Stimulated activated naive CD4-positive, alpha-beta T cell treated with Interleukin-2 at 50 U/mL for 16 hours (primary cell): Measurements from ENCODE around the gene ISCA2.

Experiments used
- DNase-seq: peaks from one replicate; lab custom pipeline; 2025; lab: John Stamatoyannopoulos, UW

The ISCA2 gene

GRCh38 chr14:74508844-74509428 is 15.4 kb downstream of the ISCA2 start:
- DNase-seq, result no peak

DNA sequence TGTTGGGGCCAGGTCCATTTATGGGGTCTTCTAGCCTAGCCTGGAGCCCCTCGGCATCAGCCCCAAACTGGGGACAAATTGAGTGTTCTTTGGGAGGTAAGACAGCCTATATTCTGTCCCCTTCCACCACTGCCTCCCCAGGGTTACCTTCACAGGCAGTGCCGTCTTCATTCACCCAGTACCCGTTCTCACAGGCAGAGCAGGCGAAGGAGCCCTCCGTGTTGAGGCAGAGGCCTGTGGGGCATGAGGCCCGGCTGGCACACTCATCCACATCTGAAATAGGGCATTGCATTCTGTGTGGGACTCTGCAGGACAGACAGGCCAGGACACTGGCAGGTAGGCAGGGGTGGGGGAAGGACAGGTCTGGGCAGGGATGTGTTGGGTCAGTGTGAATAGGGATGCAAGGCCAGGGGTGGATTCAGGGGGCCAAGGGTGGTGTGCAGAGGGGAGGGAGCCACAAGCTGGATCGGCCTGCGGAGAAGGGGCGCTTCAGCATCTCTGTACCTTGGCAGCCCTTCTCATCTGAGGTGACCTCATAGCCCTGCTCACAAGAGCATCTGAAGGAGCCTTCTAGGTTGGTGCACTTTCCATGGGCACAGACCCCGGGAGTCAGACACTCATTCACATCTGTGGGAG is 16.1 kb downstream of the ISCA2 start:
- no peak for DNase-seq

DNA sequence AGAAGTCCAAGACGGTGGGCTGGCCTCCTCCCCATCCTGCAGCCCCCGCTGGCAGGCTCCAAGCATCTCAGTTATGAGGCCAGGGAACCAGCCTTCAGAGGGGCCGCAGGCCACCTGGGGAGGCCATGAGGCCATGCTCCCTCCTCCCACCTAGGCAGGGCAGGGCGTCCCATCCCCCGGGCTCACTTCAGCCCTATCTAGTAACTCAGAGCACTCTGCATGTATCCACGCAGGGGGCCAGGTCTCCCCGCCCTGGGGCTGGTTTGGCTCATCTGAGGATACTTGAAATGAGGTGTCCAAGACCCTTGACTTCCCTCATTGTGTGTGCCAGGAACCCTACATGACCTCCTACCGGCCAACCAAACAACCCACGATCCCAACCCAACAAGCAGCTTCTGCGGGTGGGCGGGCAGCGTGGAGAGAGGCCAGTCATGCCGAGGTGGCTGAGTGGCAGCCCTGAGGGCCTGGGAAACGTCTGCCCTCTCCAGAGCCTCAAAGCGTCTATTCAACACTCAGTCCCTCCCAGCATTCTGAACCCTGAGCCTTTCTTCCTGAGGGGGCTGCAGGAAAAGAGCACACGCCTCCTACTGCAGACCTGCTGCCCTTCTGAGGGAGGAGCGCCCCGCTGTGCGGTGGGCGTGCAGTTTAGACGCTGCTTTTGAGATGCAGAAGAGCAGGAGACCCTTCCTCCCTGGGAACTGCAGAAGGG is 16.8 kb downstream of the ISCA2 start:
- DNase-seq, result no peak

GRCh38 chr14:74510959-74511409 is 17.4 kb downstream of the ISCA2 start:
- DNase-seq, result no peak

- no peak for DNase-seq
These were observed 18.6 kb downstream of the ISCA2 start for GRCh38 chr14:74511966-74512830.

- no peak for DNase-seq
These were observed 20.9 kb downstream of the ISCA2 start for GRCh38 chr14:74514471-74514941.

DNA sequence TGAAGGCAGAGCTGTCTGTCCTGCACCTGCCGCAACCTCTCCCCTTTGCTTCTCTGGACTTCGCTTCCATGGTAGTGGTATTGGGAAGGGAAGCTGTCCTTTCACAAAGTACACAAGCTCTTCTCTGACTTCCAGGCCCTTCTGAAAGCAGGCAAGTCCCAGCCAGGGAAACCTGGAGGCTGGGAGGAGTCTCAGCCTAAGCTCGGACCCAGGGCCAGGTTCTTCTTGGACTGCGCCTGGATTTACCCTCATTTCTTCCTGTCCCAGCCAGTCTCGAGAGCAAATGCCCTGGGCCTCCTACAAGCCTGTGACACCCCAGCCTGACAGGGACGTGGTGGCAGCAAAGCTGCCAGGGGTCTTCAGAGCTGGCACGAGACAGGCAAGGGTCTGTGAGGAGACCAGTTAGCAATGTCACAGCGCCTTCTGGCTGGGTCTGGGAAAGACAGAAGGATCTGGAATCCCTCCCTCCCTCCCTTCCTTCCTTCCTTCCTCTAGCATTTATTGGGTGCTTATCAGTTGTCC is 22.4 kb downstream of the ISCA2 start:
- DNase-seq, result no peak

DNA sequence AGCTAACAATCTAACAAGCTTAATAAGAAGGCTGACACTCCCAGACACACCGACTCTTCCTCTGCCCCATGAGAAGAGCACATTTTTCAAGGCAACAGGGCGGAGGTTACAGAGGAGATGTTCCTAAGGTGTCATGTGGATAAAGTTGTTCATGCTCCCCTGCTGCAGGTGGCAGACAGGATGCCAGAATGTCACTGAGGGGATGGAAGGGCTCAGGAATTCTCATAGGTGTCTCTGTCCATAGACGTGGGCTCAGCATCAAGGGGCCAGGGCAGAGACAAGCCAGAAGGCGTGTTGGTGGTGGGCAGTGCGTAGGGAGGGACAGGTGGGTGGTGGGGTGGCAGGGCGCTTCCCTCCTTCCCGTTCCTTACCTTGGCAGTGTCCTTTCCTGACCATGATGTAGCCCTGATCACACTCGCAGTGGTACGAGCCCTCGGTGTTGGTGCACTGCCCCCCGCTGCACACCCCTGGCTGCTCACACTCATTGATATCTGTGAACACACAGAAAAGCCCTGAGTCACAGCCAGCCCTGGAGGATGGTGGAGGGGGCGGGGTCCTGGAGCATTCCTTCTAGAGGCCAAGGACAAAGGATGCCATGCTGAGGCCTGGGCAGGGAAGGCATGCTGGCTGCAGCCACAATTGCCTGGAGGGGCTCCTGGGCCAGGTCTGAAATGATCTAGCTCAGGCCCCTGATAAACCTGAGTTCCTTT is 23.0 kb downstream of the ISCA2 start:
- no peak for DNase-seq

DNA sequence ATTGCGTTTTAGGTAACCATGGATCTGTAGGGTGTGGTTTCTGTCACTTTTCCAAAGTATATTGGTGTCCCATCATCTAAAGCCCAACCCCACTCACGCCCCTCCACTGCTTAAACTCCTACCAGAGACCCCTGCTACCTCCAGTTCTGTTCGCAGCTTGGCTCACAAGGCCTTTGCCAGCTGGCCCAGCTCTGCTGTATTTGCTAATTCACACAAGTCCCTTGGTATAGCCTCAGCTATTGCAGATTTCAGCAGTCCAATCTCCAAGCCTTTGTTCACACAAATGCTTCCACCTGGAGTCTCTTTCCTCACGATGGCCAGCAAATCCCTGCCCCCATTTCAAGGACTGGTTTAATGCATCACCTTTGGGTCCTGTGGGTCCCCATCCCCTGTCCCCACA is 24.2 kb downstream of the ISCA2 start:
- DNase-seq, result no peak

GRCh38 chr14:74518221-74518620 is 24.7 kb downstream of the ISCA2 start:
- DNase-seq, result no peak

GRCh38 chr14:74519316-74520074 is 25.9 kb downstream of the ISCA2 start:
- DNase-seq, result no peak

DNA sequence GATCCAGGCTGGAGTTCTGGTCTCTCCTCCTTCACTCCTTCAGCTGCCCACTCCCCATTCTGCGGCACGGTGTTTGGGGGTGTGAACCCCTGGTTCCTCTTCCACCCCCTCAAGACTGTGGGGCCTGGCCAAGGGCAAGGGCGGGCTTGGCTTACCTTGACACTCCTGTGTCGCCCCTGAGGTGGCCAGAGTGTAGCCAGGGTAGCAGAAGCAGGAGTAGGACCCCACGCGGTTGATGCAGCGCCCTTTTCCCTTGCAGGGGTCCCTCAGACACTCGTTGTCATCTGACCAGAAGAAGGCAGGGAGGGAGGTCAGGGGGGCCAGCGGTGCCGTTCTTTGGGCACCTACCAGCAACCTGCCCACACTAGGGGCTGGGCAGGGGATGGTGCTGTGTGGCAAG is 28.2 kb downstream of the ISCA2 start:
- DNase-seq, result no peak

- no peak for DNase-seq
These were observed 29.2 kb downstream of the ISCA2 start for GRCh38 chr14:74522740-74523139.

DNA sequence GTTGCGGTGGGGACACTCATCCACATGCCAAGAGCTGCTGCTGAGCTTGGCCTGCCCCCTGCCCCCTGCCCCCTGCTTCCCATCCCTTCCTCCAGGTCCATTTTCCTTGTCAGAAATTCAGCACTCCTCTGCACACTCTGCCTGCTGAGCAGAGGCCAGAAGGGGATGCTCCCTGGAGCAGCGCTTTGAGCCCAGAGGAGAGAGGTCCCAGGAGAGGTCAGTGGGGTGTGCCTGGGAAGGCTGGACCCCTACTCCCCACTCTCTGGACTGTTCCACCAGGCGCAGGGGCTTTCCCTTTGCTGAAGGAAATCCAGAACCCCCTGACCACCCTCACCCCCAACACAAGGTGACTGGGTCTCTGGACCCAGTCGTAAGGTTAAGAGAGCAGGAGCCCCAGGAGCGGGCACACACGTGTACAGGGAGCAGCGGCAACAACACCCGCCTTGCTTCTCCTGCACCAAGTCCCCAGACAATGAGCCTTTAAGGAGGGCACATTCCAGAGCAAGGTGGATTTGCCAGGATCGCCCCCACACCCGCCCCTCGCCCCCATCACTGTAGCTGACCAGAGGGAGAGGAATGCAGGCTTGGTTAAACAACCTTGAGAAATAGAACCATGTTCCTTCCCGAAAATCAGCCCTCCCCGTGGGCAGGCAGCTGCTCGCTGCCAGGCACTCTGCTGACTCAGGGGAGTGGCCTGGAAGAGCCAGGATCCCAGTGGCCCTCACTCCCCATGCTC is 30.7 kb downstream of the ISCA2 start:
- no peak for DNase-seq

DNA sequence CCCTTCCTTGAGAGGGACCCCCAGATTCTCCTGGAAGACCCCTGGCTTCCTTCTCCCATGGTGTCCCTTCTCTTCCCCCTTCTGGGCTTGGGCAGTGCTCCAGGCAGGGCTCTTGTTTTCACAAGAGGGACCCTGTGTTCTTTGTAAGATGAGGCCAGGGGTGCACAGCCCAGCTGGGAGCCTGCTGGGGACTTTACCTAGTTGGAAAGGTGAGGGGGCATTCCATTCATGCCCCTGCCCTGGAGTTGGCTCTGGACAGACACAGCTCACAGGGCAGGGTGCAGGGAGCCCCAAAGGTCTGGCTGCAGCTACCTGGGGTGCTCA is 31.2 kb downstream of the ISCA2 start:
- DNase-seq, result no peak

DNA sequence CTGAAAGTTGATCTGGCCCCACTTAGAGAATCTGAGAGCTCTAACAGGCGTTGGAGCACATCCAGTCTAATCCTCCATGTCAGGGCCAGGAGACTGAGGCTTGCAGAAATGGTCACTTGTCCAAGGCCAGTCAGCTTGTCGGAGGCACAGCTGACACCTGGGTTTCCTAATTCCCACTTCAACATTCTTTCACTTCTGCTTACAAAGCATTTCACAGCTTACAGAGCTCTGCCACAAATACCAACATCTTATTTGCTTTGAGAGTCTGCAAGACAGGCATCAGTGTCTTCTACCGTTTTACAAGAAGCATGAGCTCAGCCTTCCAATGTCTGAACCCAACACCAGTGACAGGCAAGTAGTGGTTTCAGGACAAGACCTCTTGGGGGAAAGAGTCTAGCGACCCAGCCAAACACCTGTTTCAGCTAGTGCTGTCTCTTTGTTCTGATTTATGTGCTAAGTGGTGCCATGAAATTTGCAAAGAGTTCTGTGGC is 31.8 kb downstream of the ISCA2 start:
- DNase-seq, result no peak

DNA sequence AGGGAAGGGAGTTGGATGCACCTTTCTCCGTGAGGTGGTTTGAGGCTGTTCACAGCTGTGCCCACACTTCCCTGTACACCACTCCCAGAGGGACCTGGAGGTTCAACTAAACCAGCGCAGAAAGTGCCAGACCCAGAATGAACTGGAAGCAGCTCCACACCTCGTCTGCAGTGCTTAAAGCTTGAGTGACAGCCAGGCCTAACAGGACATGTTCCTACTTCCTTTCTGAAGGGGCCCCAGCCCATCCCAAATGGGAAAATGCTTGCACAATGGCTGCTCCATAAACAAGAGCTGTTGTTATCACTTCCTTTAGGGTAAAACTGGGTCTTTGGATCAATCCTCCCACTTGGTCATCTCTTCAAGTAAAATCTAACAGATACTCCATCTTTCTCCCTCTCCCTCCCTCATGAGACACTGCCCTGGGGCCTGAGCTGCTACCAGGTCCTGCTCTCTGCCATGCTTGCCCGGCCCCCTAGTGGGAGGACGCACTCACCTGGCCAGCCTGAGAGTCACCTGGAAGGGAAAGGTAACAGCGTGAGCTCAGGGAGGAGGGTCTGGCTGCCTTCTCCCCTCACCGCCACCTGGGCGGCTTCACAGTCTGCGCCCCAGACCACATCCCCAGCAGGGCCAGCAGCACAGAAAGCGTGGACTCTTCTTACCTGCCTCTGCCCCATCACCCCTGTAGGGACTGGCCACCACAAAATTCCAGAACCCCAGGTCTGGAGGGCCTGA is 33.5 kb downstream of the ISCA2 start:
- DNase-seq, result no peak

DNA sequence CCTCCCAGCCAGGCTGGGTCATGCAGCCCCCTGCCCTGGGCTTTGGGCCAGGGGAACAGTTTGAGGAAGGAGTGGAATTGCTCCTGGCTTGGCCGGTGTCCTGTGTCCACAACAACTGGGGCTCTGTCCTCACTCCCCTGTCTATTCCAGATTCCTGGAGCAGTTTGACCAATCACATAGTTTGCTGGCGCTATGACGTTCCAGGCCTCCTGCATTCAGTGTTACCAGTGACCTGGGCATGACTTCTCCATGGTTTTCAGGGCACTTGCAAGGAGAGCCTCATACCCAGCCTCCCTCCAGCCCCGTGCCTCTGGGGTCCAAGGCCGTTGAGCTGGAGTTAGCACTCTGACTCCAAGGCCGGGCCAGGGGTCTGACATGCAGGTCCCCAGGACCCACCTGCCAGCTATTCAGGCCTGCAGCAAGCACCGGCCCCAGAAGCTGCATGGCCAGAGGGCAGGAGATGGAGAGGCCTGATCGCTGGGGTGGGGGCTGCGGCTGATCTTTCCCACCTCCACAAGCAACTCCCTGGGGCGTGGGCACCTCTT is 34.2 kb downstream of the ISCA2 start:
- DNase-seq, result no peak

GRCh38 chr14:74528406-74528805 is 34.8 kb downstream of the ISCA2 start:
- DNase-seq, result no peak
